Sigmoid colon (tissue), 7 donors: ENCODE results near the gene POU5F1. TPM values are rescaled to one million over a fixed set of nuclear protein-coding genes. Genes with fewer than 3 reads are reported as not detected.

Experiments used
- DNase-seq: peaks from one replicate; pipeline ENCODE4 v3.0.0-alpha.2; 2019
- H3K27ac ChIP-seq, 4 donors: fragments of 200-600 bp; sonication (generic); one replicate each; pipeline ENCODE4 v1.5.1; 2016 to 2019; ENCODE audit warnings: mild to moderate bottlenecking in 1 of 4
- H3K27me3 ChIP-seq, 3 donors: fragments of 200-600 bp; sonication (generic); one replicate each; pipeline ENCODE4 v1.5.1; 2019; ENCODE audit warnings: mild to moderate bottlenecking in 1 of 3
- H3K36me3 ChIP-seq, 4 donors: fragments of 200-600 bp; sonication (generic); one replicate each; pipeline ENCODE4 v1.5.1; 2016 to 2019
- H3K4me1 ChIP-seq, 4 donors: fragments of 200-600 bp; sonication (generic); one replicate each; pipeline ENCODE4 v1.5.1; 2017 to 2019
- H3K4me3 ChIP-seq, 4 donors: fragments of 200-600 bp; sonication (generic); one replicate each; pipeline ENCODE4 v1.5.1; 2017 to 2019; ENCODE audit warnings: mild to moderate bottlenecking in 2 of 4, moderate library complexity in 1 of 4
- H3K9me3 ChIP-seq, 4 donors: fragments of 200-600 bp in 3 of 4; sonication (generic) in 3 of 4; one replicate each; pipeline versions ENCODE4 v1.5.1 to v1.6.1; 2013 to 2019
- EP300 ChIP-seq, 4 donors: sonication (generic); formaldehyde crosslinking; IDR thresholded peaks; one replicate each; pipeline ENCODE4 v1.6.1; 2017; ENCODE audit warnings: antibody characterized with exemption in 4 of 4
- POLR2A ChIP-seq, 2 donors: fragments of 450-650 bp; IDR thresholded peaks; one replicate each; pipeline ENCODE4 v1.6.1; 2016; ENCODE audit warnings: antibody characterized with exemption in 2 of 2, mild to moderate bottlenecking in 2 of 2, moderate library complexity in 2 of 2
- POLR2AphosphoS5 ChIP-seq, 4 donors: sonication (generic); formaldehyde crosslinking; IDR thresholded peaks; one replicate each; pipeline ENCODE4 v1.6.1; 2017; ENCODE audit warnings: antibody characterized with exemption in 4 of 4
- WGBS, 2 donors: extraction: QIAGEN DNeasy Blood & Tissue Kit; methylation state at CpG; one replicate each; pipeline ENCODE4 v1.1.7; 2013; 5-methylcytosine and 5-hydroxymethylcytosine counted together
- intact Hi-C: fragments of 100-400 bp; cut with DNase I; formaldehyde crosslinking; loops from one replicate; pipeline ENCODE4 v1.15.1; 2023
- polyA plus RNA-seq, 3 donors: library from polyadenylated mRNA; stranded (reverse); fragments of 200-250 nt; gene quantifications; one replicate each; pipeline ENCODE4 v1.2.3, GENCODE V29; 2013
- total RNA-seq, 4 donors: library from RNA; depleted of rRNA; stranded (reverse); fragments of >200 nt; gene quantifications; one replicate each; pipeline ENCODE4 v1.1.0, GENCODE V29; 2016
- TF ChIP-seq, protein P1 (sequence below), 4 experiments: fragments of 450-650 bp in 3 of 4; fragments of 200-600 bp in 1 of 4; IDR thresholded peaks; one replicate each; pipeline ENCODE4 v1.5.1; 2016 to 2019; ENCODE audit warnings: antibody characterized with exemption in 4 of 4, mild to moderate bottlenecking in 3 of 4, moderate library complexity in 2 of 4
- donor health status: healthy with polysubstance abuse.
- donor health status: Bipolar disorder and iron deficiency.
- donor health status: healthy.

POU5F1 gene
- total and polyA plus RNA-seq, 7 donors = 0.16 to 9.8 (median 0.94) TPM; not detected in 3

GRCh38 chr6:31180500-31180899, 10.0 kb upstream of the POU5F1 start:
- TF ChIP-seq POLR2AphosphoS5 (IDR thresholded peaks at IDR 0.05) = no peak
- TF ChIP-seq, protein P1, sequence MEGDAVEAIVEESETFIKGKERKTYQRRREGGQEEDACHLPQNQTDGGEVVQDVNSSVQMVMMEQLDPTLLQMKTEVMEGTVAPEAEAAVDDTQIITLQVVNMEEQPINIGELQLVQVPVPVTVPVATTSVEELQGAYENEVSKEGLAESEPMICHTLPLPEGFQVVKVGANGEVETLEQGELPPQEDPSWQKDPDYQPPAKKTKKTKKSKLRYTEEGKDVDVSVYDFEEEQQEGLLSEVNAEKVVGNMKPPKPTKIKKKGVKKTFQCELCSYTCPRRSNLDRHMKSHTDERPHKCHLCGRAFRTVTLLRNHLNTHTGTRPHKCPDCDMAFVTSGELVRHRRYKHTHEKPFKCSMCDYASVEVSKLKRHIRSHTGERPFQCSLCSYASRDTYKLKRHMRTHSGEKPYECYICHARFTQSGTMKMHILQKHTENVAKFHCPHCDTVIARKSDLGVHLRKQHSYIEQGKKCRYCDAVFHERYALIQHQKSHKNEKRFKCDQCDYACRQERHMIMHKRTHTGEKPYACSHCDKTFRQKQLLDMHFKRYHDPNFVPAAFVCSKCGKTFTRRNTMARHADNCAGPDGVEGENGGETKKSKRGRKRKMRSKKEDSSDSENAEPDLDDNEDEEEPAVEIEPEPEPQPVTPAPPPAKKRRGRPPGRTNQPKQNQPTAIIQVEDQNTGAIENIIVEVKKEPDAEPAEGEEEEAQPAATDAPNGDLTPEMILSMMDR (IDR thresholded peaks at IDR 0.05) = no peak
- TF ChIP-seq EP300 (IDR thresholded peaks at IDR 0.05) = no peak
- no peak for TF ChIP-seq POLR2A (IDR thresholded peaks at IDR 0.05)
- H3K36me3 ChIP-seq = no peaks in the 10 kb centered on the region
- intact Hi-C loops = no loop called here
- no peaks in the 10 kb centered on the region for H3K9me3 ChIP-seq
- DNase-seq = peak; percentile 68
- peak overlapping the region in 3 of 4 donors; percentile 28 to 46 (median 41) for H3K4me3 ChIP-seq
- H3K27me3 ChIP-seq = no peaks in the 10 kb centered on the region
- H3K4me1 ChIP-seq = peaks cover 0 to 7% (median 0%) of the 10 kb centered on the region in 4 donors
- H3K27ac ChIP-seq = peak overlapping the region in 3 of 4 donors; percentile 24 to 58 (median 37)
- 77 to 90% methylated on average over 26 of the region's 26 CpGs for WGBS, 2 donors

- no peaks in the 10 kb centered on the region for H3K36me3 ChIP-seq
- H3K4me1 ChIP-seq = peaks cover 0 to 7% (median 0%) of the 10 kb centered on the region in 4 donors
- peak overlapping the region in 3 of 4 donors; percentile 28 to 46 (median 41) for H3K4me3 ChIP-seq
- TF ChIP-seq POLR2AphosphoS5 (IDR thresholded peaks at IDR 0.05) (no peak), POLR2A (IDR thresholded peaks at IDR 0.05) (no peak), EP300 (IDR thresholded peaks at IDR 0.05) (no peak)
- TF ChIP-seq, protein P1 (IDR thresholded peaks at IDR 0.05) = no peak
- no peaks in the 10 kb centered on the region for H3K9me3 ChIP-seq
- intact Hi-C loops = no loop called here
- H3K27ac ChIP-seq = peak overlapping the region in 3 of 4 donors; percentile 24 to 58 (median 37)
- WGBS, 2 donors = 98% methylated on average over 8 of the region's 8 CpGs
- DNase-seq = no peak
- no peaks in the 10 kb centered on the region for H3K27me3 ChIP-seq
Measured at GRCh38 chr6:31179896-31180295, 9.4 kb upstream of the POU5F1 start.

- H3K4me3 ChIP-seq = no peak overlapping the region
- intact Hi-C loops = no loop called here
- H3K27ac ChIP-seq = no peak overlapping the region
- 31 to 71% methylated on average over 4 of the region's 4 CpGs for WGBS, 2 donors
- no peak for DNase-seq
- no peaks in the 10 kb centered on the region for H3K27me3 ChIP-seq
- no peaks in the 10 kb centered on the region for H3K9me3 ChIP-seq
- H3K4me1 ChIP-seq = peaks cover 0 to 7% (median 0%) of the 10 kb centered on the region in 4 donors
- H3K36me3 ChIP-seq = no peaks in the 10 kb centered on the region
- TF ChIP-seq, protein P1 (IDR thresholded peaks at IDR 0.05) = no peak
- TF ChIP-seq POLR2A (IDR thresholded peaks at IDR 0.05) (no peak), POLR2AphosphoS5 (IDR thresholded peaks at IDR 0.05) (no peak), EP300 (IDR thresholded peaks at IDR 0.05) (no peak)
Measured at GRCh38 chr6:31179042-31179386, 8.5 kb upstream of the POU5F1 start.

DNA sequence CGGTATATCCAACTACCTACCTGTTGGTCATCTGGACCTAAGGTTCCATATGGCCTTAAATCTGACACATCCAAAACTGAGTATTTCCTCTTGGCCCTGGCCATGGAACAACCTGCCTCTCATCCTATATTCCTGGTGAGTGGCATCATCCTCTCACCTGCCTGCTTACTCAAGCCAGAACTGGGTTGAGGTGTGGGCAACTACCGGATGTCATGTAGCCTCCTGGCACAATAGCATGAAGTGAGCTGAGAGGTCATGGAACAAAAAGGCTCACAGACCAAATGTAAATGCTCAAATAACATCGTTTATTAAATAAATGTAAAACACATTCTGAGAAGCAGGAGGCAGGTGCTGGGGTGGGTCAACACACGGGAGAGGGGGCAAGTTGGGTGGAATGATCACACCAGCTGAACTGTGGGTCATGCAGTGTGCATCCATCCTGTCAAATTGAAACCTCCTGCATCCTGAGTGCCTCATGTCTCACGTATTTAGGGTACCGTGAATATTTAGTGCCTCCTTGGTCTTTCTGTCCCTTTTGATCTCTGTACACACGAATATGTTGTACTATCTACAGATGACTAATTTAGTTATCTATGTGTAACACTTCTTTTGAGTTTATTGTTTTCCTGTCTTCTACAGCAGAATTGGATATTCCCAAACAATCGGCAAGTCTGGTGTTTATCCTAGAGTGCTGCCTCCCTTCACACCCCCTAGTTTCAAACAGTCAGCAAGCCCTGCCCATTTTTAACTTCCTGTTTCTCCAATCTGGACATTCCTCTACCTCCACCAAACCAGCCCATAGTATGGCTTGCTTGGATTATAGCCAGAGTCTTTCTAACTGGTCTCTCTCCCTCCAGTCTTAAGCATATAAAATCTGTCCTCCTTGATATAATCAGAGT, 7.9 kb upstream of the POU5F1 start:
- 31 to 45% methylated on average over 8 of the region's 8 CpGs for WGBS, 2 donors
- H3K4me1 ChIP-seq = peaks cover 0 to 7% (median 0%) of the 10 kb centered on the region in 4 donors

More for the DNA sequence above, 7.9 kb upstream of the POU5F1 start:
- no peak overlapping the region for H3K4me3 ChIP-seq
- no peaks in the 10 kb centered on the region for H3K27me3 ChIP-seq
- intact Hi-C loops = no loop called here
- no peaks in the 10 kb centered on the region for H3K9me3 ChIP-seq
- DNase-seq = no peak
- no peaks in the 10 kb centered on the region for H3K36me3 ChIP-seq
- no peak overlapping the region for H3K27ac ChIP-seq
- TF ChIP-seq, protein P1 (IDR thresholded peaks at IDR 0.05) = no peak
- TF ChIP-seq POLR2AphosphoS5 (IDR thresholded peaks at IDR 0.05) (no peak), POLR2A (IDR thresholded peaks at IDR 0.05) (no peak), EP300 (IDR thresholded peaks at IDR 0.05) (no peak)
